Right hindlimb (tissue), 1 donor: ENCODE measurements around the gene BCL2.

Source experiments
- DNase-seq: peaks from one replicate; pipeline ENCODE4 v3.0.0-alpha.2; 2018

Gene BCL2

DNA sequence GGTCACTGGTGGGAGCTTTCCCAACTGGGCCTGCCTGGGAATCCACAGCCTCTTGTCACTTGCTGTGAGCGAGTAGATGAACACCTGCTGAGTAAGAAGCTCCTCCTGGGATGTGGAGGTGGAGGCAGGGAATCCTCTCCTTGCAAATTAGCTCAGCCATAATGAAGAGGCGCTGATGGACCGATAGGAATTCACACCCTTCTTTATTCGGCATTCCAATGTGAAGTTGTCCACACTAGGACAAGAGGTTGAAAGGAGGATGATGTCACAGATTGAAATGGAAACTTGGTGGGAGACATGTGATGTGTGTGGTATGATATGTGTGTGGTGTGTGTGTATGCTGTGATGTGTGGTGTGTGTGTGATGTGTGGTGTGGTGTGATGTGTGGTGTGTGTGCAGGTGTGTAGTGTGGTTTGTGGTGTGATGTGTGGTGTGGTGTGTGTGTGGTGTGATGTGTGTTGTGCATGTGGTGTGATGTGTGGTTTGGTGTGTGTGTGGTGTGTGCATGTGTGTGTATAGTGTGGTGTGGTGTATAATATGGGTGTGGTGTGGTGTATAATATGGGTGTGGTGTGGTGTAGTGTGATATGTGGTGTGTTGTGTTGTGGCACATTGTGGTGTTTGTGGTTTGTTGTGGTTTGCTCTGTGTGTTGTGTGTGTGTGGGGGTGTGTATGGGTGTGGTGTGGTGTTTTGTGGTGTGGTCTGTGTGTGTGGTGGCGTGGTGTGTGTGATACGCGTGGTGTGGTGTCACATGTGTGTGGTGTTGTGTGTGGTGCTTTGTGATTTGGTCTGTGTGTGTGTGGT, 216.4 kb downstream of the BCL2 start:
- DNase-seq: no peak

DNA sequence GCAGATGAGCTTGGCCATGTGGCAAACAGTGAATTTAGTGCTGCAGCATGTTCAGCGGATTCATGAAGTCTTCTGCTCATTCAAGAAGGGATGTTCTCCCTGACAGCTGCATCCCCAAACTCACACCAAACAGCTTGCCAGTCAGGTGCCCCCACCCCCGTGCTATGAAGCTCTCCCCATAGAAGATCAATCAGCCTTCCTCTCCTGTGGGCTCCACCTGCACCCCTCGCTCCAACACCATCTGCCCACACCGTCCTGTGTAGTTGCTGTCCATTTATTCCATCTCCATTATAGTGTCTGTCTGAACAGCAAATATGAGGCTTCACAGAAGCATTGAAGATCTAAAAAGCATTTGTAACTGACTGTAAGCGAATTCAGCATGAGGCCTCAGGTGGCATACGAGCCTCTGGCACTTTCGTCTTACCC, 218.9 kb downstream of the BCL2 start:
- no peak for DNase-seq

GRCh38 chr18:63099848-63100629, 219.5 kb downstream of the BCL2 start:
- no peak for DNase-seq

- no peak for DNase-seq
Observed at GRCh38 chr18:63099091-63099840, 220.3 kb downstream of the BCL2 start.

- no peak for DNase-seq
Observed at GRCh38 chr18:63098018-63098981, 221.3 kb downstream of the BCL2 start.

- no peak for DNase-seq
Observed at GRCh38 chr18:63097178-63097577, 222.4 kb downstream of the BCL2 start.

DNA sequence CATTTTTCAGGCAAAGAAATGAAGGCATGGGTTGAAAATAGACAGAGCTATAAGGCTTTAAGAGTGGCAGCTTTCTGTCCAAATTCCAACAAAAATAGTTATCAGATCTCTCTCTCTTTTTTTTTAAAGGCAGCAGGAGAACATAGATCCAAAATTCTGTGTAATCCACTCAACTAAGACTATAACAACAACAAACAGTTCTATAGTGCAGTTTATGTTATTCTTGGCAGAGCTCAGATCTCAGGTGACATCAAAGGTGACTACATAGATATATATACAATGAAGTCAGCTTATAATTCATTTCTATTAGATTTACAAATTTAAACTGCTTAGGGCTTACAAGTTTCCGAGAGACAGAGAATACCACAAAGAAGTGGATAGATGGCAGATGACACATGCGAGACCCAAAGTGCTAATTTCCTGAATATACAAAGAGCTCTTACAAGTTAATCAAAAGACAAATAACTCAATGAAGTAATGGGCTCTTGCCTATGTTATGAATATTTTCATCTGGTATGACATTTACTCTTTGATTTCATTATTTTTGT, 223.2 kb downstream of the BCL2 start:
- DNase-seq: no peak

GRCh38 chr18:63095768-63096167, 223.8 kb downstream of the BCL2 start:
- DNase-seq: no peak

DNA sequence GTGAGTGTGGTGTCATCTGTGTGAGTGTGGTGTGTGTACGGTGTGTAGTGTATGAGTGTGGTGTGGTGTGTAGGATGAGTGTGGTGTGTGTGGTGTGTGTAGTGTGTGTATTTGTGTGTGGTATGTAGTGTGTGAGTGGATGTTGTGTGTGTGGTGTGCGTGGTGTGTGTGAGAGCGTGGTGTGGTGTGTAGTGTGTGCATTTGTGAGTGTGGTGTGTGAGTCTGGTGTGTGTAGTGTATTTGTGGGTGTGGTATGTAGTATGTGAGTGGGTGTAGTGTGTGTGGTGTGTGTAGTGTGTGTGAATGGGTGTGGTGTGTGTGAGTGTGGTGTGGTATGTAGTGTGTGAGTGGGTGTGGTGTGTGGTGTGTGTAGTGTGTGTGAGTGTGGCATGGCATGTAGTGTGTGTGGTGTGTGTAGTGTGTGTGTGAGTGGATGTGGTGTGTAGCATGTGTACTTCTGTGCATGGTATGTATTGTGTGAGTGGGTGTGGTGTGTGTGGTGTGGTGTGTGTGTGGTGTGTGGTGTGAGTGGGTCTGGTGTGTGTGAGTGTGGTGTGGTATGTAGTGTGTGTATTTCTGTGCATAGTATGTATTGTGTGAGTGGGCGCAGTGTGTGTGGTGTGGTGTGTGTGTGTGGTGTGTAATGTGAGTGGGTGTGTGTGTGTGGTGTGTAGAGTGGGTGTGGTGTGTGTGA, 227.8 kb downstream of the BCL2 start:
- no peak for DNase-seq

- DNase-seq: no peak
Observed at GRCh38 chr18:63090334-63090733, 229.2 kb downstream of the BCL2 start.

- DNase-seq: no peak
Observed at GRCh38 chr18:63089041-63089440, 230.5 kb downstream of the BCL2 start.

DNA sequence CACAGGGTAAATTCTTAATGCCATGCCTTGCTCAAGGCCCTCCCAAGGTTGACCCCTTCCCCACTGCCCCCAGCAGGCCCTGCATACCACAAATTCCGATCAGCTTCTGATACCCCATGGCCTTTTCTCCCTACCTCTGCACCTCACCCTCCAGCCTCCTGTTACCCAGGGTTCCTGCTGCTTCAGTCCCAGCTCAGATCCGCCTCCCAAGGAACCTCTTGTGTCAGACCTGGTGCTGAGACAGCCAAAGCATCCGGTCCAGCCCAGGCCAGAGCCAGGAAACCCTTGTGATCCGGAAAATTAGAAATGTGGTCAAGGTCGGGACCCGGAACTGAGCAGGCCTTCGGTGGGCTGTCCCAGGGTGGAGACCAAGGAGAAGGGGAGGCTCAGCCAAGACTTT, 231.3 kb downstream of the BCL2 start:
- no peak for DNase-seq

DNA sequence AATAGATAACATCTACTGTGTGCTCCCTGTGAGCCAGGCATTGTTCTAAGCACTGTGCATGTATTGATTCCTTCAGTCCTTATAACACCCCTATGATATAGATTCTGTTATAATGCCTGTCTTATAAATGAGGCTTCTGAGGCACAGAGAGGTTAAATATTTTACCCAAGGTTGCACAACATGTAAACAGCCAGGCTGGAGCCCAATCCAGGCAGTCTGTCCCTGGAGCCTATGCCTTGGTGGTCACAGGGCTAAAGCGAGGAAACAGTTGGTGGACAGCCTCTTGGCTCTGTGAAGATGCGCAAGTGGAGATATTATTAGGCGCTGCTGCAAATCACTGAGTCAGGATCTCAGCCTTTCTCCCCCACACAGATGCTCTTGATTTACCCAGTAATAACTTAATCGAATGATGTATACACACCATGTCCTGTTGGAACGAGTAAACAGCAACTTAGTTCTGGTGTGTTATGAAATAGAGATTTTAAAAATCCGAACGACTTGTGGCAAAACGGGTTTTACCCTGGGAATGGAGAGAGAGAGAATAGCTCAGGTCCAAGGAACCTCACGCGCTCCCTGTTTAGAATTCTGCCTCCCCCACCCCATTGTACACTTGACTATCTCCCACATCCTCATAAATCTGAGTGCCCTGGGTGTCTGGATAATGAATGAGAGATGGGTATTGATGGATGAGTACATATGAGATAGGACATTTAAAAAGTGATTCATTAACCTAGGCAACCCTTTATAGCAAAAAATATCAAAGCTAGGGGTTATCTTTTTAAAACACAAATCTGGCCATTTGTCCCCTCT, 231.9 kb downstream of the BCL2 start:
- no peak for DNase-seq

DNA sequence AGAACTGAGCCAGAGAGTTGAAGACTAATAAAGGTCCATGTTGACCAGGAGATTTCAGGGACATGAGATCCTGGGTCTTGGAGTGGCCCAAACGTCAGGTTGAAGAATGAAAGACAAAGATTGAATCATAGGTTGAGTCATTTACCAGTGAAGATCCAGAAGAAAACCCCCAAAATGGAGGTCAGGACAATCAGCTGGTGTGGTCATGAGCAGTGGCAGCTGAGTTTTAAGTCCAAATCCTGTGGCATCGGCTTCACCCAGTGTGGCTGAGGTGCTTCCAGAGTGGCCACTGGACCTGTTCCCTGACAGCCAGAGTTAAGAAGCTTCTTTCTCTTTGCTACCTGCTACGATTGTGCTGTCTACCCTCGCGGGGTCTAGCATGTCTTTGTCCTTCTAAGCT, 234.0 kb downstream of the BCL2 start:
- DNase-seq: no peak

- no peak for DNase-seq
Observed at GRCh38 chr18:63084219-63084618, 235.3 kb downstream of the BCL2 start.

DNA sequence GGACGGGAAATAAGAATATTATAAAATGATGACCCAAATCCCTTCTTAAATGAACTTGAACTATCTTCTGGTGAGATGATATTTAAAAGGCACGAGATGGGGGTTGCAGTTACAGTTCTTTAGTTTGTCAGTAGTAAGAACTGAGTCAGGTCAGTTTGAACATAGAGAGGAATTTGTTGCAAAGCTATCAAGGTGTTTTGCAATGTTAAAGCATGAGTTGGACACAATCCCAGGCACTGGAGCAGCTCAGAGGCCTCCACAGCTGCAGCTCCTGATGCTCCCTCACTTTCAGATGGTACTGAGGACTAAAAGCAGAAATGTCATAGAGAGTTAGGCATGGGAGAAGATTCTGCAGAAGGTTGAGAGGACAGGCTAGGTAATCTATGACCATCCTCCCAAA, 236.0 kb downstream of the BCL2 start:
- no peak for DNase-seq

DNA sequence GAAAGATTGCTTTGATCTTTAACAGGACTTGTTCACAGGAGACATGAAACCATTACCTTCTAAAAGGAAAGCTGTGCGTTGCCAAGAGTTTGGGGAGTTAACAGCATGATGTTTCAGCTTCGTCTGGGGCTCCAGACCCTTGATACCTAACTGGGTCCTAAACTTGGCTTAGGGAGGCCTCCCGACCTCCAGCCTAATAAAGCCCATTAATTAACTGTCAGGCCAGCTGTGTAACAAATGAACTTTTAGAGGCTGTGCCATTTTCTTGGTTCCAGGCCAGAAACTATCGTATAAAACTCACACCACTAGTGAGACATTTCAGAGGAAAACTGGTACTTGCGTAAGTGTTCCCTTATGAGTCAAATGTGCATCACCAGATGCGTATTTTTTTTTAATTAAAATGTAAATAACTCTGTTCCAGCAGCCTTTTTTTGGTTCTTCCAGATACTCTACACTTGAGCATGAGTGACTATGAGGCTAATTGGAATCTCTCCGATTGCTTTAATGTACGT, 236.5 kb downstream of the BCL2 start:
- DNase-seq: no peak

- no peak for DNase-seq
Observed at GRCh38 chr18:63082366-63083019, 237.1 kb downstream of the BCL2 start.

DNA sequence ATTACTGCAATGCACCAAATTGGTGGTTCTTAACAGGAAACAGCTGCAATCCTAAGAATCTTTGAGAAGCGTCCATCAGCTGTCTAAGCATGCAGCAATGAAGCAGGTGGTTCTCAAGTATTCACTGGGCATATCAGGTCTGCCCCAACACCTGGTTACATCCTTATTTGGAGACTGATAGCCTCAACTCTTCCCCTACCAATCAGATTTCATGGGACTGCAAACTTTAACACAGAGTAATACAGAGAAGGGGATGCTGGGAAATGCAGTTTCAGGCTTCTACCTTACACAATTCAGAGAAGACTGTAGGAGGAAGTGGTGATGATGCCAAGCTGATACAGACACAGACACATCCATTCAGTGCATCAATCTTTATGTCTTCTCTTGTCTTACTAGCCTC, 240.5 kb downstream of the BCL2 start:
- no peak for DNase-seq

- DNase-seq: no peak
Observed at GRCh38 chr18:63078471-63078870, 241.1 kb downstream of the BCL2 start.
